HEK293 (cell line): ENCODE results near the gene GJE1.

Experiments
- CTCF ChIP-seq: fragments of 450-650 bp; formaldehyde crosslinking; IDR thresholded peaks from 2 replicates; pipeline ENCODE4 v1.5.1; 2016; ENCODE audit warnings: missing biosample characterization, missing genetic modification characterization
- ELK4 ChIP-seq: IDR thresholded peaks from 2 replicates; pipeline ENCODE4 v1.6.1; 2011; ENCODE audit warnings: mild to moderate bottlenecking, low read depth, low read length, borderline replicate concordance
- HIC1 ChIP-seq: fragments of 450-650 bp; formaldehyde crosslinking; IDR thresholded peaks from 2 replicates; pipeline ENCODE4 v1.5.1; 2016; ENCODE audit warnings: missing biosample characterization, missing genetic modification characterization
- PBX3 ChIP-seq: sonication (generic); formaldehyde crosslinking; IDR thresholded peaks from 2 replicates; pipeline ENCODE4 v1.8.1; 2022; ENCODE audit warnings: mild to moderate bottlenecking, moderate library complexity, missing genetic modification reagents
- ZBTB7A ChIP-seq: fragments of 450-650 bp; formaldehyde crosslinking; IDR thresholded peaks from 2 replicates; pipeline ENCODE4 v1.5.1; 2016; ENCODE audit warnings: low read depth, missing biosample characterization, missing genetic modification characterization
- ZFP3 ChIP-seq: fragments of 450-650 bp; formaldehyde crosslinking; IDR thresholded peaks from 2 replicates; pipeline ENCODE4 v1.5.1; 2016; ENCODE audit warnings: low read depth, missing biosample characterization, missing genetic modification characterization
- ZNF121 ChIP-seq: fragments of 450-650 bp; formaldehyde crosslinking; IDR thresholded peaks from 2 replicates; pipeline ENCODE4 v1.5.1; 2016; ENCODE audit warnings: missing biosample characterization, missing genetic modification characterization
- ZNF362 ChIP-seq: fragments of 450-650 bp; formaldehyde crosslinking; IDR thresholded peaks from 2 replicates; pipeline ENCODE4 v1.5.1; 2016; ENCODE audit warnings: missing biosample characterization, missing genetic modification characterization
- ZNF416 ChIP-seq: fragments of 450-650 bp; formaldehyde crosslinking; IDR thresholded peaks from 2 replicates; pipeline ENCODE4 v1.5.1; 2016; ENCODE audit warnings: missing biosample characterization, missing genetic modification characterization

GRCh38 chr6:142130814-142131213 is 1.9 kb upstream of the GJE1 start:
- TF ChIP-seq ZNF121 = no peak
- no peak for TF ChIP-seq PBX3 (CRISPR knock-in tag)
- no peak for TF ChIP-seq ZNF362 (tag by site-specific recombination)
- no peak for TF ChIP-seq CTCF
- TF ChIP-seq ZNF416 (tag by site-specific recombination) = no peak
- no peak for TF ChIP-seq ELK4
- TF ChIP-seq HIC1 = no peak
- no peak for TF ChIP-seq ZFP3
- no peak for TF ChIP-seq ZBTB7A
